Measurements from ENCODE around the gene FAM114A1. TPM values are rescaled to one million over a fixed set of nuclear protein-coding genes. Genes with fewer than 3 reads are reported as not detected.
"Not testable (repeated sequence)": the region's sequence is repeated elsewhere in the genome, so short reads cannot be mapped to it uniquely, and the experiment has no call there.

The FAM114A1 gene
- total and polyA plus RNA-seq, 2 experiments from 2014 or later, result 110 to 140 TPM

- Histone ChIP-seq H3K36me3 (replicated peaks; ENCODE audit: insufficient read depth, low read depth) (no peaks in the 10 kb centered on the region), H3K4me2 (no peak overlapping the region), H3K9me3 (ENCODE audit: low read depth) (no peaks in the 10 kb centered on the region), H3K4me3 (no peak overlapping the region), H3K27ac (no peak overlapping the region), H3K79me2 (no peaks in the 10 kb centered on the region), H3K9me2 (replicated peaks; ENCODE audit: insufficient read depth) (no peaks in the 10 kb centered on the region), H2AFZ (no peak overlapping the region), H3K27me3 (no peaks in the 10 kb centered on the region), H4K20me1 (ENCODE audit: insufficient read depth, poor library complexity, severe bottlenecking) (no peaks in the 10 kb centered on the region), H3K4me1 (ENCODE audit: insufficient read depth) (no peaks in the 10 kb centered on the region)
- TF ChIP-seq CTCF (IDR thresholded peaks at IDR 0.05; ENCODE audit: poor library complexity), result no peak
- TF ChIP-seq EZH2phosphoT487 (IDR thresholded peaks at IDR 0.05; ENCODE audit: low read depth, severe bottlenecking, unreplicated experiment), result no peak
- TF ChIP-seq EZH2 (IDR thresholded peaks at IDR 0.05; ENCODE audit: borderline replicate concordance), result no peak
- WGBS (ENCODE audit: low lambda C conversion rate, missing lambda C conversion rate), result 73% methylated on average over 10 of the region's 10 CpGs
- no peak for DNase-seq (ENCODE audit: low spot score)
Measured at GRCh38 chr4:38985410-38986100, 117.9 kb downstream of the FAM114A1 start.

- Histone ChIP-seq H3K4me2 (no peak overlapping the region), H3K79me2 (no peaks in the 10 kb centered on the region), H3K4me1 (ENCODE audit: insufficient read depth) (no peaks in the 10 kb centered on the region), H4K20me1 (ENCODE audit: insufficient read depth, poor library complexity, severe bottlenecking) (no peaks in the 10 kb centered on the region), H2AFZ (no peak overlapping the region), H3K4me3 (no peak overlapping the region), H3K27me3 (no peaks in the 10 kb centered on the region), H3K9me2 (replicated peaks; ENCODE audit: insufficient read depth) (no peaks in the 10 kb centered on the region), H3K36me3 (replicated peaks; ENCODE audit: insufficient read depth, low read depth) (no peaks in the 10 kb centered on the region), H3K27ac (no peak overlapping the region), H3K9me3 (ENCODE audit: low read depth) (no peaks in the 10 kb centered on the region)
- TF ChIP-seq CTCF (IDR thresholded peaks at IDR 0.05; ENCODE audit: poor library complexity) (no peak), EZH2 (IDR thresholded peaks at IDR 0.05; ENCODE audit: borderline replicate concordance) (no peak)
- no peak for DNase-seq (ENCODE audit: low spot score)
Measured at GRCh38 chr4:38987491-38987890, 119.9 kb downstream of the FAM114A1 start.

- H3K79me2 ChIP-seq; H3K9me2 ChIP-seq (replicated peaks; ENCODE audit: insufficient read depth); H3K4me3 ChIP-seq; DNase-seq (ENCODE audit: low spot score); H3K27me3 ChIP-seq; H3K9me3 ChIP-seq (ENCODE audit: low read depth); H3K4me1 ChIP-seq (ENCODE audit: insufficient read depth); H3K27ac ChIP-seq; H3K4me2 ChIP-seq; H4K20me1 ChIP-seq (ENCODE audit: insufficient read depth, poor library complexity, severe bottlenecking); H2AFZ ChIP-seq; H3K36me3 ChIP-seq (replicated peaks; ENCODE audit: insufficient read depth, low read depth): not testable (repeated sequence)
- 86% methylated on average over 9 of the region's 9 CpGs for WGBS (ENCODE audit: low lambda C conversion rate, missing lambda C conversion rate)
Measured at GRCh38 chr4:38988353-38988752, 120.7 kb downstream of the FAM114A1 start.

- H3K4me2 ChIP-seq, result no peak overlapping the region
Measured at GRCh38 chr4:38989487-38989886, 121.9 kb downstream of the FAM114A1 start.

More at GRCh38 chr4:38989487-38989886, 121.9 kb downstream of the FAM114A1 start:
- Histone ChIP-seq H3K27ac (no peak overlapping the region), H4K20me1 (ENCODE audit: insufficient read depth, poor library complexity, severe bottlenecking) (no peaks in the 10 kb centered on the region), H3K27me3 (no peaks in the 10 kb centered on the region), H3K9me3 (ENCODE audit: low read depth) (no peaks in the 10 kb centered on the region), H3K36me3 (replicated peaks; ENCODE audit: insufficient read depth, low read depth) (no peaks in the 10 kb centered on the region), H3K4me1 (ENCODE audit: insufficient read depth) (no peaks in the 10 kb centered on the region), H3K79me2 (no peaks in the 10 kb centered on the region), H2AFZ (no peak overlapping the region), H3K4me3 (no peak overlapping the region), H3K9me2 (replicated peaks; ENCODE audit: insufficient read depth) (no peaks in the 10 kb centered on the region)
- WGBS (ENCODE audit: low lambda C conversion rate, missing lambda C conversion rate), result 91% methylated on average over 6 of the region's 6 CpGs
- DNase-seq (ENCODE audit: low spot score), result no peak
- TF ChIP-seq EZH2 (IDR thresholded peaks at IDR 0.05; ENCODE audit: borderline replicate concordance) (no peak), CTCF (IDR thresholded peaks at IDR 0.05; ENCODE audit: poor library complexity) (no peak), EZH2phosphoT487 (IDR thresholded peaks at IDR 0.05; ENCODE audit: low read depth, severe bottlenecking, unreplicated experiment) (no peak)
